Ovary (tissue), 3 donors: ENCODE data around the gene INSIG2.

Experiments used
- CTCF ChIP-seq, 3 donors: fragments of 450-650 bp in 2 of 3; fragments of 200-600 bp in 1 of 3; IDR thresholded peaks; one replicate each; pipeline versions ENCODE4 v1.5.1 to v1.8.0; 2016 to 2022; ENCODE audit warnings: antibody characterized with exemption in 3 of 3, mild to moderate bottlenecking in 1 of 3
- EP300 ChIP-seq: sonication (generic); formaldehyde crosslinking; IDR thresholded peaks from one replicate; pipeline ENCODE4 v1.6.1; 2017; ENCODE audit warnings: antibody characterized with exemption
- POLR2A ChIP-seq: fragments of 450-650 bp; IDR thresholded peaks from one replicate; pipeline ENCODE4 v1.6.1; 2017; ENCODE audit warnings: antibody characterized with exemption, mild to moderate bottlenecking, moderate library complexity
- donor health status: DM: no; HTN: no; CAD: no.

- TF ChIP-seq CTCF (IDR thresholded peaks at IDR 0.05) (no peak), POLR2A (no peak), EP300 (no peak)
Observed at GRCh38 chr2:118133916-118134315, 45.6 kb downstream of the INSIG2 start.
